HepG2 (cell line): Measurements from ENCODE around the gene CAPRIN2. TPM values are rescaled to one million over a fixed set of nuclear protein-coding genes. Genes with fewer than 3 reads are reported as not detected.
A peak's percentile ranks its signal among the peaks of the same experiment; 100 is the strongest.

Experiments
- FOXM1 ChIP-seq: sonication (generic); formaldehyde crosslinking; IDR thresholded peaks from 2 replicates; pipeline ENCODE4 v1.5.0; 2020; ENCODE audit warnings: missing genetic modification reagents
- GTF2F1 ChIP-seq: fragments of 150-350 bp; IDR thresholded peaks from 2 replicates; pipeline ENCODE4 v1.6.1; 2014; ENCODE audit warnings: low read length
- IRF9 ChIP-seq: sonication (generic); formaldehyde crosslinking; IDR thresholded peaks from 2 replicates; pipeline ENCODE4 v1.8.0; 2022; ENCODE audit warnings: missing genetic modification reagents, mild to moderate bottlenecking, borderline replicate concordance
- JUND ChIP-seq: sonication (generic); formaldehyde crosslinking; IDR thresholded peaks from 2 replicates; pipeline ENCODE4 v1.8.0; 2022; ENCODE audit warnings: mild to moderate bottlenecking, missing genetic modification reagents
- KDM5A ChIP-seq: fragments of 200-600 bp; sonication (generic); IDR thresholded peaks from 2 replicates; pipeline ENCODE4 v1.7.0; 2018; ENCODE audit warnings: antibody characterized with exemption, mild to moderate bottlenecking, low read length, borderline replicate concordance
- MAZ ChIP-seq, 2 experiments: sonication (generic) in 1 of 2; formaldehyde crosslinking in 1 of 2; IDR thresholded peaks; 2 replicates each; pipeline versions ENCODE4 v1.5.0 to v1.6.1; 2012 to 2020; ENCODE audit warnings: low read depth in 2 of 2, mild to moderate bottlenecking in 2 of 2, borderline replicate concordance in 1 of 2, improper control_type of control experiment in 1 of 2, low read length in 1 of 2, missing genetic modification reagents in 1 of 2, moderate library complexity in 1 of 2
- NFATC3 ChIP-seq: sonication (generic); formaldehyde crosslinking; IDR thresholded peaks from 2 replicates; pipeline ENCODE4 v1.5.1; 2020; ENCODE audit warnings: mild to moderate bottlenecking, missing genetic modification reagents
- TAF15 ChIP-seq: fragments of 200-400 bp; formaldehyde crosslinking; IDR thresholded peaks from one replicate; pipeline ENCODE4 v1.6.1; 2018; ENCODE audit warnings: mild to moderate bottlenecking, low read depth, low read length; ENCODE audit not compliant: poor library complexity, severe bottlenecking
- ZFY ChIP-seq: sonication (generic); formaldehyde crosslinking; IDR thresholded peaks from 2 replicates; pipeline ENCODE4 v1.4.0; 2020; ENCODE audit warnings: missing genetic modification reagents
- ZNF124 ChIP-seq: sonication (generic); formaldehyde crosslinking; IDR thresholded peaks from 2 replicates; pipeline ENCODE4 v1.4.0; 2020; ENCODE audit warnings: missing genetic modification reagents
- ZNF138 ChIP-seq: sonication (generic); formaldehyde crosslinking; IDR thresholded peaks from 2 replicates; pipeline ENCODE4 v1.5.0; 2020; ENCODE audit warnings: mild to moderate bottlenecking, low read depth, missing genetic modification reagents
- ZNF30 ChIP-seq: sonication (generic); formaldehyde crosslinking; IDR thresholded peaks from 2 replicates; pipeline ENCODE4 v1.5.0; 2020; ENCODE audit warnings: mild to moderate bottlenecking, missing genetic modification reagents
- ZNF530 ChIP-seq: sonication (generic); formaldehyde crosslinking; IDR thresholded peaks from 2 replicates; pipeline ENCODE4 v1.5.0; 2020; ENCODE audit warnings: low read depth, mild to moderate bottlenecking, missing genetic modification reagents
- ZNF577 ChIP-seq: sonication (generic); formaldehyde crosslinking; IDR thresholded peaks from 2 replicates; pipeline ENCODE4 v1.4.0; 2020; ENCODE audit warnings: mild to moderate bottlenecking, low read depth, missing genetic modification reagents, borderline replicate concordance
- ZNF782 ChIP-seq: sonication (generic); formaldehyde crosslinking; IDR thresholded peaks from 2 replicates; pipeline ENCODE4 v1.4.0; 2020; ENCODE audit warnings: missing genetic modification reagents, mild to moderate bottlenecking, borderline replicate concordance
- ZSCAN31 ChIP-seq: sonication (generic); formaldehyde crosslinking; IDR thresholded peaks from 2 replicates; pipeline ENCODE4 v1.5.0; 2020; ENCODE audit warnings: low read depth, mild to moderate bottlenecking, missing genetic modification reagents
- polyA plus RNA-seq, 8 experiments: library from polyadenylated mRNA; depleted of rRNA in 3 of 8; stranded (reverse) in 7 of 8; unstranded in 1 of 8; fragments of >200 nt; fragmentation: Illumina TruSeq in 4 of 8; extraction: Trizol in 4 of 8; gene quantifications; 2 replicates each; pipeline versions ENCODE4 v1.2.1 to v1.2.3, GENCODE V29; 2011 to 2016; ENCODE audit warnings: low read depth in 4 of 8, missing spikeins in 1 of 8, mixed read lengths in 1 of 8; ENCODE audit not compliant: insufficient read depth in 1 of 8
- total RNA-seq, 5 experiments: library from RNA; depleted of rRNA; stranded (reverse); fragments of >200 nt; fragmentation: Illumina TruSeq; extraction: Trizol; gene quantifications; 2 replicates each; pipeline ENCODE4 v1.2.3, GENCODE V29; 2016; ENCODE audit warnings: low read depth in 1 of 5
- TF ChIP-seq, protein P1 (sequence below), 2 experiments: sonication (generic) in 1 of 2; formaldehyde crosslinking in 1 of 2; IDR thresholded peaks; 2 replicates each; pipeline versions ENCODE4 v1.5.1 to v1.6.1; 2011 to 2020; ENCODE audit warnings: borderline replicate concordance in 1 of 2, low read depth in 1 of 2, low read length in 1 of 2, mild to moderate bottlenecking in 1 of 2, missing genetic modification reagents in 1 of 2, moderate library complexity in 1 of 2
- TF ChIP-seq, protein P2 (sequence below): sonication (generic); formaldehyde crosslinking; IDR thresholded peaks from 2 replicates; pipeline ENCODE4 v1.4.0; 2020; ENCODE audit warnings: missing genetic modification reagents

The CAPRIN2 gene
- total and polyA plus RNA-seq, 2 of the 13 experiments (the other 11 are each of a cell fraction or from before 2014, with no cell fraction given), result 21.7 to 30.6 TPM

GRCh38 chr12:30754750-30755394 lies at the start of gene CAPRIN2 (continued):
- no peak; the same call in 1 of the 2 replicates for TF ChIP-seq IRF9
- TF ChIP-seq KDM5A, result no peak
- 0 out of 2 replicates have a peak, but pooled peaks have one; percentile 41 for TF ChIP-seq ZNF124 (CRISPR knock-in tag)
- peak; percentile 41; the same call in 1 of the 2 replicates for TF ChIP-seq ZNF782 (CRISPR knock-in tag)
- TF ChIP-seq JUND, result no peak
- TF ChIP-seq FOXM1, result no peak
- no peak for TF ChIP-seq ZNF577
- no peak for TF ChIP-seq ZNF30 (CRISPR knock-in tag)
- peak; percentile 47; the same call in 1 of the 2 replicates for TF ChIP-seq MAZ (IDR thresholded peaks at IDR 0.05; ENCODE audit: borderline replicate concordance, low read depth, low read length)
- TF ChIP-seq MAZ (CRISPR knock-in tag; IDR thresholded peaks at IDR 0.05; ENCODE audit: low read depth), result peak; percentile 68
- TF ChIP-seq ZNF530 (CRISPR knock-in tag), result no peak
- TF ChIP-seq ZSCAN31 (CRISPR knock-in tag), result no peak
- TF ChIP-seq TAF15, result no peak
- no peak for TF ChIP-seq ZNF138 (CRISPR knock-in tag)
- TF ChIP-seq ZFY (CRISPR knock-in tag), result peak; percentile 72
- TF ChIP-seq, protein P1, sequence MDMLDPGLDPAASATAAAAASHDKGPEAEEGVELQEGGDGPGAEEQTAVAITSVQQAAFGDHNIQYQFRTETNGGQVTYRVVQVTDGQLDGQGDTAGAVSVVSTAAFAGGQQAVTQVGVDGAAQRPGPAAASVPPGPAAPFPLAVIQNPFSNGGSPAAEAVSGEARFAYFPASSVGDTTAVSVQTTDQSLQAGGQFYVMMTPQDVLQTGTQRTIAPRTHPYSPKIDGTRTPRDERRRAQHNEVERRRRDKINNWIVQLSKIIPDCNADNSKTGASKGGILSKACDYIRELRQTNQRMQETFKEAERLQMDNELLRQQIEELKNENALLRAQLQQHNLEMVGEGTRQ (IDR thresholded peaks at IDR 0.05; ENCODE audit: low read depth, low read length), result no peak
- TF ChIP-seq, protein P1 (CRISPR knock-in tag; IDR thresholded peaks at IDR 0.05; ENCODE audit: borderline replicate concordance), result no peak
- TF ChIP-seq GTF2F1, result no peak
- peak; percentile 21; the same call in 1 of the 2 replicates for TF ChIP-seq NFATC3 (CRISPR knock-in tag)
- TF ChIP-seq, protein P2, sequence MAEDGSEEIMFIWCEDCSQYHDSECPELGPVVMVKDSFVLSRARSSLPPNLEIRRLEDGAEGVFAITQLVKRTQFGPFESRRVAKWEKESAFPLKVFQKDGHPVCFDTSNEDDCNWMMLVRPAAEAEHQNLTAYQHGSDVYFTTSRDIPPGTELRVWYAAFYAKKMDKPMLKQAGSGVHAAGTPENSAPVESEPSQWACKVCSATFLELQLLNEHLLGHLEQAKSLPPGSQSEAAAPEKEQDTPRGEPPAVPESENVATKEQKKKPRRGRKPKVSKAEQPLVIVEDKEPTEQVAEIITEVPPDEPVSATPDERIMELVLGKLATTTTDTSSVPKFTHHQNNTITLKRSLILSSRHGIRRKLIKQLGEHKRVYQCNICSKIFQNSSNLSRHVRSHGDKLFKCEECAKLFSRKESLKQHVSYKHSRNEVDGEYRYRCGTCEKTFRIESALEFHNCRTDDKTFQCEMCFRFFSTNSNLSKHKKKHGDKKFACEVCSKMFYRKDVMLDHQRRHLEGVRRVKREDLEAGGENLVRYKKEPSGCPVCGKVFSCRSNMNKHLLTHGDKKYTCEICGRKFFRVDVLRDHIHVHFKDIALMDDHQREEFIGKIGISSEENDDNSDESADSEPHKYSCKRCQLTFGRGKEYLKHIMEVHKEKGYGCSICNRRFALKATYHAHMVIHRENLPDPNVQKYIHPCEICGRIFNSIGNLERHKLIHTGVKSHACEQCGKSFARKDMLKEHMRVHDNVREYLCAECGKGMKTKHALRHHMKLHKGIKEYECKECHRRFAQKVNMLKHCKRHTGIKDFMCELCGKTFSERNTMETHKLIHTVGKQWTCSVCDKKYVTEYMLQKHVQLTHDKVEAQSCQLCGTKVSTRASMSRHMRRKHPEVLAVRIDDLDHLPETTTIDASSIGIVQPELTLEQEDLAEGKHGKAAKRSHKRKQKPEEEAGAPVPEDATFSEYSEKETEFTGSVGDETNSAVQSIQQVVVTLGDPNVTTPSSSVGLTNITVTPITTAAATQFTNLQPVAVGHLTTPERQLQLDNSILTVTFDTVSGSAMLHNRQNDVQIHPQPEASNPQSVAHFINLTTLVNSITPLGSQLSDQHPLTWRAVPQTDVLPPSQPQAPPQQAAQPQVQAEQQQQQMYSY (CRISPR knock-in tag), result no peak
